Measurements from ENCODE around the gene ALAD. TPM values are rescaled to one million over a fixed set of nuclear protein-coding genes. Genes with fewer than 3 reads are reported as not detected.

The ALAD gene
- total RNA-seq, 1 experiment from 2014 or later: 8.9 TPM

- no TSS peak for BruUV-seq (replicated peaks)
- ChIA-PET POLR2A (interaction anchor here (0.7 kb wide), 1 partner anchor 8 kb away, joined by 5 read pairs; no protein-coding TSS in a partner anchor), CTCF (interaction anchor here (0.7 to 1.0 kb wide), 2 partner anchors 9 to 247 kb away, joined by 4 to 6 read pairs; partner anchors contain the start of gene ALAD)
- Histone ChIP-seq H3K36me3 (ENCODE audit: control insufficient read depth, insufficient read depth, low read length) (peaks cover 7% of the 10 kb centered on the region), H3K9me3 (ENCODE audit: control insufficient read depth, insufficient read depth, low read depth, low read length) (no peaks in the 10 kb centered on the region), H3K27ac (ENCODE audit: low read length) (peak overlapping the region; percentile 99), H3K4me3 (ENCODE audit: low read depth in 2 of 2, low read length in 2 of 2) (peak overlapping the region; percentile 95 to 97), H3K4me1 (ENCODE audit: control insufficient read depth, insufficient read depth, low read length) (no peaks in the 10 kb centered on the region; the same call in 1 of the 2 replicates), H3K27me3 (ENCODE audit: control insufficient read depth, insufficient read depth, low read length) (no peaks in the 10 kb centered on the region)
- ATAC-seq (peak; percentile 30; the same call in 1 of the 2 replicates), DNase-seq (ENCODE audit: low read depth, low spot score) (no peak)
- intact Hi-C loops (cut with micrococcal nuclease; ENCODE audit: unreplicated experiment) (no loop called here), in situ Hi-C loops (cut with HindIII; ENCODE audit: low pct_unique_long_range_greater_than_20kb, low sequenced_read_pairs) (no loop called here)
- TF ChIP-seq SIN3A (IDR thresholded peaks at IDR 0.05; ENCODE audit: borderline replicate concordance, insufficient read depth, low read depth, low read length) (no peak), TCF7L2 (IDR thresholded peaks at IDR 0.05; ENCODE audit: low read depth, low read length) (no peak), REST (IDR thresholded peaks at IDR 0.05; ENCODE audit: insufficient read depth in 1 of 2, low read depth in 2 of 2, low read length in 1 of 2) (no peak)
Observed at GRCh38 chr9:113409883-113410206, 8.8 kb upstream of the ALAD start.

GRCh38 chr9:113409481-113409880 lies 8.4 kb upstream of the ALAD start:
- no peaks in the 10 kb centered on the region for H3K9me3 ChIP-seq (ENCODE audit: control insufficient read depth, insufficient read depth, low read depth, low read length)
- ATAC-seq: no peak
- H3K27me3 ChIP-seq (ENCODE audit: control insufficient read depth, insufficient read depth, low read length): no peaks in the 10 kb centered on the region
- no TSS peak for BruUV-seq (replicated peaks)
- POLR2A ChIA-PET: no interaction called here
- H3K27ac ChIP-seq (ENCODE audit: low read length): peak overlapping the region; percentile 99
- TF ChIP-seq SIN3A (IDR thresholded peaks at IDR 0.05; ENCODE audit: borderline replicate concordance, insufficient read depth, low read depth, low read length) (no peak), POLR2AphosphoS5 (IDR thresholded peaks at IDR 0.05; ENCODE audit: low read depth, low read length) (no peak), CTCF (IDR thresholded peaks at IDR 0.05) (no peak), TCF7L2 (IDR thresholded peaks at IDR 0.05; ENCODE audit: low read depth, low read length) (no peak), REST (IDR thresholded peaks at IDR 0.05; ENCODE audit: insufficient read depth in 1 of 2, low read depth in 2 of 2, low read length in 1 of 2) (no peak)
- no peak for DNase-seq (ENCODE audit: low read depth, low spot score)
- intact Hi-C loops (cut with micrococcal nuclease; ENCODE audit: unreplicated experiment) (no loop called here), in situ Hi-C loops (cut with HindIII; ENCODE audit: low pct_unique_long_range_greater_than_20kb, low sequenced_read_pairs) (no loop called here)
- CTCF ChIA-PET: interaction anchor here (1.0 kb wide), 1 partner anchor 8 kb away, joined by 6 read pairs; the partner anchor contains the start of gene ALAD
- peak overlapping the region; percentile 95 to 97 for H3K4me3 ChIP-seq (ENCODE audit: low read depth in 2 of 2, low read length in 2 of 2)
- H3K36me3 ChIP-seq (ENCODE audit: control insufficient read depth, insufficient read depth, low read length): peaks cover 7% of the 10 kb centered on the region
- H3K4me1 ChIP-seq (ENCODE audit: control insufficient read depth, insufficient read depth, low read length): no peaks in the 10 kb centered on the region; the same call in 1 of the 2 replicates

Measured in Panc1 (cell line).